ENCODE measurements around the gene SPTLC3. TPM values are rescaled to one million over a fixed set of nuclear protein-coding genes. Genes with fewer than 3 reads are reported as not detected.

The SPTLC3 gene
- total and polyA plus RNA-seq, 2 experiments from 2014 or later = 0.52 to 0.66 TPM

DNA sequence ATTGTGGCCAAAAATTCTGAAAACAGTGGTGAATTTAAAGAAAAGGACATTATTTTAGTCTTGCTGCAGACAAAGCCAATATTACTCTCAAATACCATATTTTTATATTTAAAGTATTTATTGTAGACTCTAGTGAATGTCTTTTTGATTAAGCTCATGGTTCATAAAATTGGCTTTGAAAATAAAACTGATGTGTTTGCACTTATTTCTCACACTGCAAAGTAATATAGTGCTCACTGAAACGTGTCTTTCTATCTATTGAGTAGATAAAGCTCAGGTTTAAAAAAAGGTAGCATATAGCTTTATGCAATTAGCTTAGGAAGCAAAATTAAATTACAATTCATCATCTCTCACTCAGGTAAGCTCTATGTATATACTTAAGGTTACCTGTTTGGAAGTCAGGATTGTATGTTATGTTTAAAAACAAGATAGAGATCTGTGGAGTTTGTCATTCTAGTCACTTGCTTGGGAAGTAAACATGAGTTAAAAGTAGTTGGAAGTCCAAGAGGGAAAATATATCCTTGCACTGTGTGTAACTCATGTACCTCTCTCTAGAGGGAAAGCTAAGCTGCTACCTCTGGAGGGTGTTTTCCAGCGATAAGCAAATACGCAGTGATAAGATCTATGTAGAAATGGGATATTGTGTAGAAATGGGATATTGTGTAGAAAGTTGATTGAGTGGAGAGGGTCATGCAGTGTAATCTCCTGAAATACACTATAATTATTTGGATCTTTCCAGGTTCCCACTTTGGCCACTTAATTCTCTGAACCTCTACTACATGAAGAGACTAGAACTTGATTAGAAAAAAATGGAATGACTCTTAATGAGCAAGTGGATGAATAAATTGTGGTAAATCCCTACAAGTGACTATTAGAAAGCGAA is 29.9 kb upstream of the SPTLC3 start:
- H3K27ac Mint-ChIP-seq = no peak overlapping the region
- no peaks in the 10 kb centered on the region for H3K27me3 Mint-ChIP-seq (ENCODE audit: insufficient read depth, low read depth, poor library complexity)

More for the DNA sequence above, 29.9 kb upstream of the SPTLC3 start:
- no peaks in the 10 kb centered on the region for H3K36me3 Mint-ChIP-seq (ENCODE audit: low read depth)
- no peak overlapping the region for H3K4me3 ChIP-seq
- no peaks in the 10 kb centered on the region for H3F3A ChIP-seq (replicated peaks; ENCODE audit: low read depth)
- no peak overlapping the region for H3K4me2 ChIP-seq
- no peak overlapping the region for H3K4me3 Mint-ChIP-seq
- H3K27me3 ChIP-seq (ENCODE audit: insufficient read depth) = no peaks in the 10 kb centered on the region
- H3K9me3 Mint-ChIP-seq = no peaks in the 10 kb centered on the region
- no peak for ATAC-seq
- no peaks in the 10 kb centered on the region for H3K79me2 ChIP-seq (replicated peaks; ENCODE audit: insufficient read depth)
- TF ChIP-seq JUNB (IDR thresholded peaks at IDR 0.05; ENCODE audit: unreplicated experiment) (no peak), CREB1 (CRISPR knock-in tag; IDR thresholded peaks at IDR 0.05; ENCODE audit: low read depth) (no peak), EZH2phosphoT487 (IDR thresholded peaks at IDR 0.05; ENCODE audit: unreplicated experiment) (no peak), ZNF114 (CRISPR knock-in tag; IDR thresholded peaks at IDR 0.05) (no peak), STAT1 (IDR thresholded peaks at IDR 0.05; ENCODE audit: unreplicated experiment) (no peak), ZNF331 (CRISPR knock-in tag; IDR thresholded peaks at IDR 0.05; ENCODE audit: low read depth) (no peak), EZH2 (IDR thresholded peaks at IDR 0.05; ENCODE audit: low read depth, unreplicated experiment) (no peak), POLR2AphosphoS5 (IDR thresholded peaks at IDR 0.05; ENCODE audit: low read depth) (no peak), NANOG (IDR thresholded peaks at IDR 0.05; ENCODE audit: borderline replicate concordance) (no peak)
- TF ChIP-seq, protein P1, sequence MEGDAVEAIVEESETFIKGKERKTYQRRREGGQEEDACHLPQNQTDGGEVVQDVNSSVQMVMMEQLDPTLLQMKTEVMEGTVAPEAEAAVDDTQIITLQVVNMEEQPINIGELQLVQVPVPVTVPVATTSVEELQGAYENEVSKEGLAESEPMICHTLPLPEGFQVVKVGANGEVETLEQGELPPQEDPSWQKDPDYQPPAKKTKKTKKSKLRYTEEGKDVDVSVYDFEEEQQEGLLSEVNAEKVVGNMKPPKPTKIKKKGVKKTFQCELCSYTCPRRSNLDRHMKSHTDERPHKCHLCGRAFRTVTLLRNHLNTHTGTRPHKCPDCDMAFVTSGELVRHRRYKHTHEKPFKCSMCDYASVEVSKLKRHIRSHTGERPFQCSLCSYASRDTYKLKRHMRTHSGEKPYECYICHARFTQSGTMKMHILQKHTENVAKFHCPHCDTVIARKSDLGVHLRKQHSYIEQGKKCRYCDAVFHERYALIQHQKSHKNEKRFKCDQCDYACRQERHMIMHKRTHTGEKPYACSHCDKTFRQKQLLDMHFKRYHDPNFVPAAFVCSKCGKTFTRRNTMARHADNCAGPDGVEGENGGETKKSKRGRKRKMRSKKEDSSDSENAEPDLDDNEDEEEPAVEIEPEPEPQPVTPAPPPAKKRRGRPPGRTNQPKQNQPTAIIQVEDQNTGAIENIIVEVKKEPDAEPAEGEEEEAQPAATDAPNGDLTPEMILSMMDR (conservative IDR thresholded peaks at IDR 0.05; ENCODE audit: low read depth in 2 of 2) = no peak
- TF ChIP-seq, protein P2, sequence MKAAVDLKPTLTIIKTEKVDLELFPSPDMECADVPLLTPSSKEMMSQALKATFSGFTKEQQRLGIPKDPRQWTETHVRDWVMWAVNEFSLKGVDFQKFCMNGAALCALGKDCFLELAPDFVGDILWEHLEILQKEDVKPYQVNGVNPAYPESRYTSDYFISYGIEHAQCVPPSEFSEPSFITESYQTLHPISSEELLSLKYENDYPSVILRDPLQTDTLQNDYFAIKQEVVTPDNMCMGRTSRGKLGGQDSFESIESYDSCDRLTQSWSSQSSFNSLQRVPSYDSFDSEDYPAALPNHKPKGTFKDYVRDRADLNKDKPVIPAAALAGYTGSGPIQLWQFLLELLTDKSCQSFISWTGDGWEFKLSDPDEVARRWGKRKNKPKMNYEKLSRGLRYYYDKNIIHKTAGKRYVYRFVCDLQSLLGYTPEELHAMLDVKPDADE (IDR thresholded peaks at IDR 0.05) = no peak
- TF ChIP-seq, protein P3, sequence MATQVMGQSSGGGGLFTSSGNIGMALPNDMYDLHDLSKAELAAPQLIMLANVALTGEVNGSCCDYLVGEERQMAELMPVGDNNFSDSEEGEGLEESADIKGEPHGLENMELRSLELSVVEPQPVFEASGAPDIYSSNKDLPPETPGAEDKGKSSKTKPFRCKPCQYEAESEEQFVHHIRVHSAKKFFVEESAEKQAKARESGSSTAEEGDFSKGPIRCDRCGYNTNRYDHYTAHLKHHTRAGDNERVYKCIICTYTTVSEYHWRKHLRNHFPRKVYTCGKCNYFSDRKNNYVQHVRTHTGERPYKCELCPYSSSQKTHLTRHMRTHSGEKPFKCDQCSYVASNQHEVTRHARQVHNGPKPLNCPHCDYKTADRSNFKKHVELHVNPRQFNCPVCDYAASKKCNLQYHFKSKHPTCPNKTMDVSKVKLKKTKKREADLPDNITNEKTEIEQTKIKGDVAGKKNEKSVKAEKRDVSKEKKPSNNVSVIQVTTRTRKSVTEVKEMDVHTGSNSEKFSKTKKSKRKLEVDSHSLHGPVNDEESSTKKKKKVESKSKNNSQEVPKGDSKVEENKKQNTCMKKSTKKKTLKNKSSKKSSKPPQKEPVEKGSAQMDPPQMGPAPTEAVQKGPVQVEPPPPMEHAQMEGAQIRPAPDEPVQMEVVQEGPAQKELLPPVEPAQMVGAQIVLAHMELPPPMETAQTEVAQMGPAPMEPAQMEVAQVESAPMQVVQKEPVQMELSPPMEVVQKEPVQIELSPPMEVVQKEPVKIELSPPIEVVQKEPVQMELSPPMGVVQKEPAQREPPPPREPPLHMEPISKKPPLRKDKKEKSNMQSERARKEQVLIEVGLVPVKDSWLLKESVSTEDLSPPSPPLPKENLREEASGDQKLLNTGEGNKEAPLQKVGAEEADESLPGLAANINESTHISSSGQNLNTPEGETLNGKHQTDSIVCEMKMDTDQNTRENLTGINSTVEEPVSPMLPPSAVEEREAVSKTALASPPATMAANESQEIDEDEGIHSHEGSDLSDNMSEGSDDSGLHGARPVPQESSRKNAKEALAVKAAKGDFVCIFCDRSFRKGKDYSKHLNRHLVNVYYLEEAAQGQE (IDR thresholded peaks at IDR 0.05; ENCODE audit: unreplicated experiment) = no peak
- TF ChIP-seq, protein P4, sequence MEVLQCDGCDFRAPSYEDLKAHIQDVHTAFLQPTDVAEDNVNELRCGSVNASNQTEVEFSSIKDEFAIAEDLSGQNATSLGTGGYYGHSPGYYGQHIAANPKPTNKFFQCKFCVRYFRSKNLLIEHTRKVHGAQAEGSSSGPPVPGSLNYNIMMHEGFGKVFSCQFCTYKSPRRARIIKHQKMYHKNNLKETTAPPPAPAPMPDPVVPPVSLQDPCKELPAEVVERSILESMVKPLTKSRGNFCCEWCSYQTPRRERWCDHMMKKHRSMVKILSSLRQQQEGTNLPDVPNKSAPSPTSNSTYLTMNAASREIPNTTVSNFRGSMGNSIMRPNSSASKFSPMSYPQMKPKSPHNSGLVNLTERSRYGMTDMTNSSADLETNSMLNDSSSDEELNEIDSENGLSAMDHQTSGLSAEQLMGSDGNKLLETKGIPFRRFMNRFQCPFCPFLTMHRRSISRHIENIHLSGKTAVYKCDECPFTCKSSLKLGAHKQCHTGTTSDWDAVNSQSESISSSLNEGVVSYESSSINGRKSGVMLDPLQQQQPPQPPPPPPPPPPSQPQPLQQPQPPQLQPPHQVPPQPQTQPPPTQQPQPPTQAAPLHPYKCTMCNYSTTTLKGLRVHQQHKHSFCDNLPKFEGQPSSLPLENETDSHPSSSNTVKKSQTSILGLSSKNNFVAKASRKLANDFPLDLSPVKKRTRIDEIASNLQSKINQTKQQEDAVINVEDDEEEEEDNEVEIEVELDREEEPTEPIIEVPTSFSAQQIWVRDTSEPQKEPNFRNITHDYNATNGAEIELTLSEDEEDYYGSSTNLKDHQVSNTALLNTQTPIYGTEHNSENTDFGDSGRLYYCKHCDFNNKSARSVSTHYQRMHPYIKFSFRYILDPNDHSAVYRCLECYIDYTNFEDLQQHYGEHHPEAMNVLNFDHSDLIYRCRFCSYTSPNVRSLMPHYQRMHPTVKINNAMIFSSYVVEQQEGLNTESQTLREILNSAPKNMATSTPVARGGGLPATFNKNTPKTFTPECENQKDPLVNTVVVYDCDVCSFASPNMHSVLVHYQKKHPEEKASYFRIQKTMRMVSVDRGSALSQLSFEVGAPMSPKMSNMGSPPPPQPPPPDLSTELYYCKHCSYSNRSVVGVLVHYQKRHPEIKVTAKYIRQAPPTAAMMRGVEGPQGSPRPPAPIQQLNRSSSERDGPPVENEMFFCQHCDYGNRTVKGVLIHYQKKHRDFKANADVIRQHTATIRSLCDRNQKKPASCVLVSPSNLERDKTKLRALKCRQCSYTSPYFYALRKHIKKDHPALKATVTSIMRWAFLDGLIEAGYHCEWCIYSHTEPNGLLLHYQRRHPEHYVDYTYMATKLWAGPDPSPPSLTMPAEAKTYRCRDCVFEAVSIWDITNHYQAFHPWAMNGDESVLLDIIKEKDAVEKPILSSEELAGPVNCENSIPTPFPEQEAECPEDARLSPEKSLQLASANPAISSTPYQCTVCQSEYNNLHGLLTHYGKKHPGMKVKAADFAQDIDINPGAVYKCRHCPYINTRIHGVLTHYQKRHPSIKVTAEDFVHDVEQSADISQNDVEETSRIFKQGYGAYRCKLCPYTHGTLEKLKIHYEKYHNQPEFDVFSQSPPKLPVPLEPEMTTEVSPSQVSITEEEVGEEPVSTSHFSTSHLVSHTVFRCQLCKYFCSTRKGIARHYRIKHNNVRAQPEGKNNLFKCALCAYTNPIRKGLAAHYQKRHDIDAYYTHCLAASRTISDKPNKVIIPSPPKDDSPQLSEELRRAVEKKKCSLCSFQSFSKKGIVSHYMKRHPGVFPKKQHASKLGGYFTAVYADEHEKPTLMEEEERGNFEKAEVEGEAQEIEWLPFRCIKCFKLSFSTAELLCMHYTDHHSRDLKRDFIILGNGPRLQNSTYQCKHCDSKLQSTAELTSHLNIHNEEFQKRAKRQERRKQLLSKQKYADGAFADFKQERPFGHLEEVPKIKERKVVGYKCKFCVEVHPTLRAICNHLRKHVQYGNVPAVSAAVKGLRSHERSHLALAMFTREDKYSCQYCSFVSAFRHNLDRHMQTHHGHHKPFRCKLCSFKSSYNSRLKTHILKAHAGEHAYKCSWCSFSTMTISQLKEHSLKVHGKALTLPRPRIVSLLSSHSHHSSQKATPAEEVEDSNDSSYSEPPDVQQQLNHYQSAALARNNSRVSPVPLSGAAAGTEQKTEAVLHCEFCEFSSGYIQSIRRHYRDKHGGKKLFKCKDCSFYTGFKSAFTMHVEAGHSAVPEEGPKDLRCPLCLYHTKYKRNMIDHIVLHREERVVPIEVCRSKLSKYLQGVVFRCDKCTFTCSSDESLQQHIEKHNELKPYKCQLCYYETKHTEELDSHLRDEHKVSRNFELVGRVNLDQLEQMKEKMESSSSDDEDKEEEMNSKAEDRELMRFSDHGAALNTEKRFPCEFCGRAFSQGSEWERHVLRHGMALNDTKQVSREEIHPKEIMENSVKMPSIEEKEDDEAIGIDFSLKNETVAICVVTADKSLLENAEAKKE (CRISPR knock-in tag; IDR thresholded peaks at IDR 0.05) = no peak
- H3K4me1 Mint-ChIP-seq = no peaks in the 10 kb centered on the region; the same call in 2 of the 3 replicates
- H3K4me1 ChIP-seq (ENCODE audit: insufficient read depth) = no peaks in the 10 kb centered on the region
- no peaks in the 10 kb centered on the region; the same call in 1 of the 2 replicates for H3K9me2 ChIP-seq (ENCODE audit: insufficient read depth)
- no peak overlapping the region for H3K27ac ChIP-seq (ENCODE audit: low read depth)
- no peaks in the 10 kb centered on the region for H4K20me1 ChIP-seq (replicated peaks; ENCODE audit: insufficient read depth)
- DNase-seq (ENCODE audit: low spot score) = no peak
- H3K36me3 ChIP-seq (ENCODE audit: insufficient read depth) = no peaks in the 10 kb centered on the region
- no peak overlapping the region for H2AFZ ChIP-seq
